Hematopoietic multipotent progenitor cell treated with erythropoietin and hydrocortisone succinate and interleukin-3 and kit ligand, for 8 days (in vitro differentiated cells): Measurements from ENCODE around the gene AAK1.
A peak's percentile ranks its signal among the peaks of the same experiment; 100 is the strongest.
"Not testable (repeated sequence)": the region's sequence is repeated elsewhere in the genome, so short reads cannot be mapped to it uniquely, and the experiment has no call there.

Source experiments
- DNase-seq: peaks from one replicate; pipeline ENCODE4 v3.0.0-alpha.2; 2015

The AAK1 gene

DNA sequence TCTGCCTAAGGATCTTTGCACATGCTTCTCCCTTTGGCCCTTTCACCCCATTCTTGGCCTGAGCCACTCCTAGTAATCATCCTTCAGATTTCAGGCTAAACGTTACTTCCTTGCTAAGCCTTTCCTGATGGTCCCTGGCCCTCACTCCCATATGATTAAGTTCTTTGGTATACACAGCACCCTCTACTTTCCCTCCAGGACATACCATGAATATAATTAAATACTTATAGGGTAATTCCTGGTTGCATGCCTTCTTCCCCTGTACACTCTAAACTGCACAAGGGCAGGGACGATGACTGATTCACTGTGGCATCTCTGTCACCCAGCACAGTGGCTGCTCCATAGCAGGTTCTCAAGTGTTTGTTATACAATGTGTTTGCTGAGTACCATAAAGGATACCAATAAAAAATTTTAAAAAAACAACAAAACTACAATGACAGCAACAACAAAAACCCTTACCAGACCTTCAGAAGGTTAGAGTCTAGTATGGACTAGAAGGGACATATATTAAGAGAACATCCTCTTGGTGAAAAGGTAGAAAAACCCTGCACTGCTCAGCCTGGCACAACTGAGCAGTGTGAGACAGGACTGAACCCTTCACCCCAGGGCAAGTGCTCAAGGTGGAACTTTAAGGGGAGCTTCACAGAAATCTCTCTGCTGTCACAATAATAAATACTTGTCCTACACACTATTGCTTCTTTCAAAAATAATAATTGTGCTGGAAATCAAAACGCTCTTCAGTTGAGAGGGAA lies 76.2 kb downstream of the AAK1 start:
- DNase-seq: no peak

DNA sequence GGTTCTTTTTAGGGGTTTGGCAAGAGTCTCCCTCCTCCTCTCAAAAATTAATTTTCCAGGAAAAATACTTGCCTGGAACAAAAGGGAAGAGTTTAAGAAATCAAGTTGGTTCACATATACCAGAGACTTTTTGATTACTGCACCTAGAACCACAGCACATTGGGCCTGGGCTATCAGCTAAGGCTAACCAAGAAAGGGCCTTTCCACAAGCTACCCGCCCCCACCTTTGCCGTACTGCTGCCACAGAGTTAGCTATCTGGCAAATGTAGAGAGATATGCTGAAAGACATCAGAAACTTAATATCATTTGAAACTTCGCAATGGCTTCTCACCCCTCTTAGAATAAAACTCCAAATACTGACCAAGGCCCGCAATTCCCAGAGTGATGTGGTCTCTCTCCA lies 76.9 kb downstream of the AAK1 start:
- DNase-seq: no peak

DNA sequence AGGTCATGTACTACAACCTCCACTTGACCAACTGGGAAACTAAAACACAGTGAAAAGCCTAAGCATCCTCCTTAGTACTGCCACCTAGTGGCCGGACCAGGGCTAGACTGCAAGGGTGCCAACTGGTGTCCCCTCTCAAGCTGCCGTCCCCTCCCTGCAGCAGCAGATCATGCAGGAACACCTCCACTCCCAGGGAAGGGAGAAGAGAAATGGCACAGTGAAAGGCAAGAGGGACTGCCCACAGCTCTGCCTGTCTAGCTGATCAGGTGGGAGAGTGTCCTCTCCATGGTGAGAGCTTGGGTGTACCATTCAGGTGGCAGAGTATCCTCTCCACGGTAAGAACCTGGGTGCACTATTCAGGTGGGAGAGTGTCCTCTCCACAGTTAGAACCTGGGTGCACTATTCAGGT lies 78.1 kb downstream of the AAK1 start:
- peak; percentile 75 for DNase-seq

DNA sequence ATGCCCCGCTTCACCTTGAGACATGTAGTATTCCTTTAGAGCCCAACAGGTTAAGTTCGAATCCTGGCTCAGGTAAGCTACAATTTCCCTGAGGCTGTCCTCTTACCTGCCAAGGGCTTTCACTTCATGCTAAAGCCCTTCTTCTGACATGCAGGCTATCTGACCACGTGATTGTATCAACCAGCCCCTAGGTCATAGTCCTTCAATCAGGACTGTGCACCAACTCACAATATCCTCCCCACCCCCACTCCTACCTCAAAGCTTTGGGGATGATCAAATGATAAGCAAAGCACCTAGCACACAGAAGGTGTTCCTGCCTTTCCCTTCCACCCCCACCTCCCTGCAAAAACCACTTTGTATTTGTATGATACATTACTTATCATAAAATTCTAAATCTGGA lies 78.9 kb downstream of the AAK1 start:
- no peak for DNase-seq

DNA sequence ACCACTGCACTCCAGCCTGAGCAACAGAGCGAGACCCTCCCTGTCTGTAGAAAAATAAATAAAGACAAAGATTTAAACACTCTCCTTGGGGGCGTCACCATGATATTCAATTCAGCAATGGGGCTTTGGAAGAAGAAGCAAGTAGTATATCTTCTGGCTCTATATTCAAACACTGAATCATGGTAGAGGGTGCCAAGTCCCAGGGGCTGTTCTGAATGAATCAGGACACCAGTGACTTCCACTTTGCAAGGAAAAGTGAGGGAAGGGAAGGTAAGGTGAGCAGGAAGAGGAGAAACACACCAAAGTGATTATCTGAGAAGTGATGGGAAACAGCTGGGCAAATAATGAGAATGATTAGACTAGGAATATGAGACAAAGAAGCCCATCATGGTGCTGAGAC lies 80.5 kb downstream of the AAK1 start:
- DNase-seq: no peak

DNA sequence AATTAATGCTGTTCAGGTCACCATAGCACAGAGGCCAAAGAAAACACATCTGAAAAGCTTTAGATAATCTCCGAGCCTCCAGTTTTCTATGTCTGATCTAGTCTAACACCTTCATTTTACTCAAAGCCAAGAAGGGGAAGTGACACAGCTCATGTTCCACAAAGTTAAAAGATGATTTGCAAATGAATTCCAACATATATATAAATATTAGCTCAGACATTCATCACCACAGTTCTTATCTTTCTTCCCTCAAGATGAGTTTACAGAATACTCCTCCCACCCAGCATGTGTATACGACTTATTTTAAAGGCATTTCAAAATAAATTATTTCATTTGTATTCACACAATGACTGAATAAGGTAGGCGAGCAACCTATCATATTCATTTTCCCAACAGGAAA lies 82.4 kb downstream of the AAK1 start:
- peak; percentile 19 for DNase-seq

DNA sequence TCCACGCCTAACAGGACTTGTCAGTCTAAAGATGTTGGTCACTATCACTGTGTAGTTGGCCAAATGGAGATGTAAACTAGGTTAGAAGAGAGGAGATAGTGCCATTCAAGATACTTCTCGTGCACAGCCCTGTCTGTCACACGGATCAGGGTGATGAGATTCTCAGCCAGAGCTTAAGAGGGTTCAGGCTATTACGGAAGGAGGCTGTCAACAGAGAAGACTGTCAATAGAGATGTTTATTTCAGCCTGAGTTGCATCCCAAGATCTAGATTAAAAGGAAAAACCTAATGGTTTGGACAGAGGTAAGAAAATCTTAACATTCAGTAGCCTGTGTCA lies 83.4 kb downstream of the AAK1 start:
- DNase-seq: no peak

DNA sequence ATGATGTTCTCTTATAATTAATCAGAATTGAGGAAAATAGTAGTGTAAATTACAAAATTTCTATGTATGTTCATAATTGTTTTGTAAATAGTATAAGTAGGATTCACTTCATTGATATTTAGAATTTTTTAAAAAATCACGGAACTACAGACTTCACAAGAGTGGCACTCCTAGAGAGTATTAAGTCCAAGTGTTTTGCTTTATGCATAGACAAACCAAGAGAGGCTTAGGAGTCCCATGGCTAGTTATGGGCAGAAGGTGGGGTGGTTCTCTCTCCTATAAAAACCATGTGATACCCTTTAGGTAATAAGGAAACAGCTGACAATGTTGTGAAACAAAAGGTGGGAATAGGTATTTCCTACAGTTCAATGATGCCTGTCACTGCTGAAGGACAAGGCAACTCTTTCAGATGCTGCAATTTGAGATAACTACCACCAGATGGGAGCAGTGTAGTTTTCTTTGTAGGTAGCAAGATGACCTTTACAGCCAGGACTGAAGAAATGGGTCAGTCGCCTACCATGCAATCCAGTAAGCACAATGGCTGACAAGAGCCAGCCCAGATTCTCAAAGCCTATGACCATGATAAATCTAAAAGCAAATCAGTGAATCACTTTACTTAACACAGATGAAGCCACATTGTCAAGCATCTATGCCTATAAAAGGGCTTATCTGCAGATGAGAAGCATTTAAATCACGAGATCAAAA lies 83.9 kb downstream of the AAK1 start:
- peak; percentile 72 for DNase-seq

DNA sequence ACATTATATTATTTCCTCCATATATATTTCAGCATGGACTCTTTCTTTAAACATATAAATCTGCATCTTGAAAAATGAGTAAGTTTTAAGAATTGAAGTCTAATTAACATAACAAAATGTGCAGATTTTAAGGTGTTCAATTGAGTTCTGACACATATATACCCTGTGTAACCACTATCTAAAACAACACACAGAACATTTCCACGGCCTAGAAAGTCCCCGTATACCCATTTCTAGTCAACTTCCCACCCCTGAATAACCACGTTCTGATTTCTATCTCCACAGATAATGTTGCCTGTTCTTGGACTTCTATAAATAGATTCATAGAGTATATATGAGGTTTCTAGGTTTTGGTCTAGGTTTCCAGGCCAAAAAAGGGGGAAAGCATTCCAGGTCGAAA lies 87.5 kb downstream of the AAK1 start:
- no peak for DNase-seq

DNA sequence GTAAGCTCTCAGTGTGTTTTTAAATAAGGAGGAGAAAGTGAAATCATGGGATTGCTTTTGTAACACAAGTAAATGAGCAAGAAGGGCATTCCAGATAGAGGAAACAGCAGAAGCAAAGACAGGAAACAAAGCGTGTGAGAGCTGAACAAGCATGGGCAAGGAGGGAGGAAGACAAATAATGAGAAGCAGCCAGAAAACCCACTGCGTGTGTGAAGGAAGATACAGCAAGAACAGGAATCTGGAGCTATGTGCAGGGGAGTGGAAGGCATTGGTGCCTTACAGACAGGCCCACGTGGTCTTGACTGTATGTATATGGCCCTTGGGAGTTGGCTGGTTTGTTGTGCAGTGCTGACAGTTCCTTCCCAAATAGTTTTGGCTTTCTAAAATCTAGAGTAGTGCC lies 88.6 kb downstream of the AAK1 start:
- no peak for DNase-seq

DNA sequence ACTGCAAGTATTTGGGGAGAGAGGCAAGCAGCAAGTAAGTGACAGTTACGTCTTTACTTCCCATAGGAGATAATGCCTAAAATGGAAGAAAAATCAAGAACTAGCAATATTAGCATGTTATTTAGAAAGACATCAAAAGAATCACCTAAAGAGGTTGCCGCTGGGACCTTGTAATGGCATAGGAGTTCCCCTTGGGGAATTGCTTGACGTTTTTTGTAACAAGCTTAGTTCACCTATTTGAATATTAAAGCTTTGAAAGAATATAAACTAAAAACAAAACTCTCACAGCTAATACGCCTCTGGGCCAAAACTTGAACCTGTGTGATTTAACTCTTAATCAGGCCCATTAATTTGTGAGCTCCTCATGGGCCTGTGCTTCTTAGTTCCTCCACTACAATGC lies 89.0 kb downstream of the AAK1 start:
- no peak for DNase-seq

DNA sequence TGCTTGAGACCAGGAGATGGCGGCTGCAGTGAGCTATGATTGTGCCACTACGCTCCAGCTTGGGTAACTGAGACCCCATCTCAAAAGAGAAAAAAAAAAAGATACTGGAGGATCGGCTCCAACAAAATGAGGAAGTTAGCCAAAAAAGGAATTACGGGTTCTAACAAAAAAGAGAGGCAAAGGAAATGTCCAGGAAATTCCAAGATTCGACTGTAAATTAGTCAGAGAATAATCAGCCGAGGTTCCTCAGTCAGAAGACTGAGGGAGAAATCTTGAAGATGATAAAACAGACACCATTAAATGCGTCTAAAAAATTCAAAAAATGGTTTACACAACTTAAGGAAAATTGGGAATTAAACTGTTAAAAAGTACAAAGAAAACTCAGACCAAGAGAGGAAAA lies 89.5 kb downstream of the AAK1 start:
- no peak for DNase-seq

DNA sequence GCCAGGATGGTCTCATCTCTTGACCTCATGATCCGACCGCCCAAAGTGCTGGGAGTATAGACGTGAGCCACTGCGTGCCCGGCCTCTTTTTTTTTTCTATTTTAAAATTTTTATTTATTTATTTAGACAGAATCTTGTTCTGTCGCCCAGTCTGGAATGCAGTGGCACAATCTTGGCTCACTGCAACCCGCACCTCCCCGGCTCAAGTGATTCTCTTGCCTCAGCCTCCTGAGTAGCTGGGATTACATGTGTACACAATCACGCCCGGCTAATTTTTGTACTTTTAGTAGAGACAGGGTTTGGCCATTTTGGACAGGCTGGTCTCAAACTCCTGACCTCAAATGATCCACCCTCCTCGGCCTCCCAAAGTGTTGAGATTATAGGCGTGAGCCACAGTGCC lies 93.0 kb downstream of the AAK1 start:
- not testable (repeated sequence) for DNase-seq

DNA sequence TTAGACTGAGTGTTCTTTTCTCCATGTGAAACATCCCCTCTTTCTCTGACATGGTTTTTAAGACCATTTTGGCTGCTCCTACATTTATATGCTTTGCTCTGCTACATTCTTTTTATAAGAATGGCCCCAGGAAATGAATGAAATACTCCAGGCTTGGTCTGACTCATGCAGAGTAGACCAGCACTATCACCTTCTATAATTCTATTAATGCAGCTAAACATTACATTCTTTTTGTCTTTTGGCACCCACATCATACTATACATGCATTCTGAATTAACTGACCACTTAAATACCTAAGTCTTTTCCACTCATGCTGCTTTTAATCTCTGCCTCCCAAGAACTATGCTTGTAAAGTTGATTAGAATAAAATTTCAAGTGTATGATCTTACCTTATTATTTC lies 94.1 kb downstream of the AAK1 start:
- no peak for DNase-seq

DNA sequence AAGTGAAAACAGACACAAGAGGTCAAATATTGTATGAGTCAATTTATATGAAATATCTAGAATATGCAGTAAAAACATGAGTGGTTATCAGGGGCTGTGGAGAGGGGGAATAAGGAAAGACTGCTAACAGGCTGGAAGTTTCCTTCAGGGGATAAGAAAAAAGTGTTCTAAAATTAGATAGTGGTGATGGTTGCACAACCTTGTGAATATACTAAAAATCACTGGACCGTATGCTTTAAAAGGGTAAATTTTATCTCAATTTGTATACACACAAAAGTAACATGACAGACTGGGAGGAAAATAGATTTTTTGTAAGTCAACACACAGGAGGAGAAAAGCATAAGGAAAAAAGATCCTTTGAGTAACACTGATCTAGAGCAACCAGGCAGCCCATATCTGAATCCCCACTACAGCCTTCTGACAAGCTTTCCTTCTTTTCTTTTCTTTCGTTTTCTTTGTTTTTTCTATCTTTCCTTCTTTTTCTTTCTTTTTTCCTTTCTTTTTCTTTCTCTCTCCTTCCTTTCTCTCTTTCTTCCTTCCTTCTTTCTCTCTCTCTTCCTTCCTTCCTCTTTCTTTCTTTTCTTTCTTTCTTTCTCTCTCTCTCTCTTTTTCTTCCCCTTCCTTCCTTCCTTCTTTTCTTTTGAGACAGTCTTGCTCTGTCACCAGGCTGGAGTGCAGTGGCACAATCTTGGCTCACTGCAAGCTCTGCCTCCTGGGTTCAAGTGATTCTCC lies 95.4 kb downstream of the AAK1 start:
- no peak for DNase-seq

DNA sequence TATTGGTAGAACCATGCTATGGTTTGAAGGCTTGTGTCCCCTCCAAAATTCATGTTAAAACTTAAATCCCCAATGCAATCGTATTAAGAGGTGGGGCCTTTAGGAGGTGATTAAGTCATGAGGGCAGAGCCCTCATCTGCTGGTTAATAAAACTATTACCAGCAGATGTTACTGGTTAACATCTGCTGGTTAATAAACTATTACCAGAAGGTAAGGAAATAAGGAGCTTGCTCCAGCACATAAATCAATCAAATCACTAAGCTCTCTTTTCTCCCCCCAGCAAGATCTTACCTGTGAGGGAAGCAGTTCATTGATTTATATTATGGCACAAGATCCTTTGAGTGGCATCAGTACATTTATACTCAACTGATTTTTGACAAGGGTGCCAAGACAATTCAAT lies 96.9 kb downstream of the AAK1 start:
- DNase-seq: no peak

DNA sequence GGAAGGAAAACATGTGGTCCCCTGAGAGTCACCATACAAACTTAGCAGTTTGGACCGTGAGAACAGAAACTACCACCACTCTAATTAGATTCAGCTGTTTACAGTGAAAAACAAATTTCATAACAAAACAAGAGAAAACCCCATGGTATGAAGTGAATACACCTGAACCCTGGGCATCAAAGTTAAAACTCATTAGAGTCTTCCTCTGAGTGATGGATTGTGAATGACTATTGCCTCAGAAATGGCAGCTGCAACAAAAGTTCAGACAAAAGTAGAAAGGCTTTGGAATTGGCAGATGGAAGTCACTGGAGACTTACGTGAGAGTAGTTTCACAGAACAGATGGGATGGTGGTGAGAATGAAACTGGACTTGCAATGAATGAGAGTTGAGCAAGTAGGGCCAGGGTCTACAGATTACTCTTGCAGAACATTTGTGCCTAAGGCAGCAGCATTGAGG lies 98.0 kb downstream of the AAK1 start:
- DNase-seq: no peak

DNA sequence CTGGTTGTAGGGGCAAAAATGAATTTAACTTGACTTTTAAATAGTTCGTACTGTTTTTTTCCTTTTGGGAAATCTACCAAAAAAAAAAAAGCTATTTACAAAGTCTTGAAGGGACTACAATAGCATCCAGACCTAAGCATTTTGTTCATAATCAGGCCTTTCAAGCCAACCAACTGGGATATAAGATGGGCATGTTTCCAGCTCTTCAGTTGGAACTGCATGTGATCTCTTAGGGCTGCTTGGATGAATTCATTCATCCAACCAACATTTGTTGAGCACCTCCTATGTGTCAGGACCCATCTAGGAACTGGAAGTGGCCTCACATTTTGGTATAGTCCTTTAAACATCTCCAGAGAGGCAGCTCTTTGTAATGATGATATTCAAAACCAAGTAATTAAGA lies 98.6 kb downstream of the AAK1 start:
- peak; percentile 42 for DNase-seq

DNA sequence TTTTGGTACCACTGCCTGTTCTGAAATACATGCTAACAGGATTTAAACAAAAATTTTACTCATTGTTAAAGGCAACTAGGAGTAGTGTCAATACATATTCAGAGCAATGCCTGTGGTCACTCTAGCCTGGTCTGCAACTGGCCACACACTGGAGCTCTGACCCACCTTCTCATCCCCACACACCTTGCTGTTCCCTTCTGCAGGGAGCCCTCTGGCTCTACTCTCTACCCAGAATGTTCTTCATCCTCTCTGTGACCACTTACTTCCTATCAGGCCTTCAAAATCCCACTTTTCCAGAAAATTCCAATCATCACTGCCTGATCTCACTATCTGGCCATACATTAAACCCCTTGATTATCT lies 104.0 kb downstream of the AAK1 start:
- DNase-seq: no peak

DNA sequence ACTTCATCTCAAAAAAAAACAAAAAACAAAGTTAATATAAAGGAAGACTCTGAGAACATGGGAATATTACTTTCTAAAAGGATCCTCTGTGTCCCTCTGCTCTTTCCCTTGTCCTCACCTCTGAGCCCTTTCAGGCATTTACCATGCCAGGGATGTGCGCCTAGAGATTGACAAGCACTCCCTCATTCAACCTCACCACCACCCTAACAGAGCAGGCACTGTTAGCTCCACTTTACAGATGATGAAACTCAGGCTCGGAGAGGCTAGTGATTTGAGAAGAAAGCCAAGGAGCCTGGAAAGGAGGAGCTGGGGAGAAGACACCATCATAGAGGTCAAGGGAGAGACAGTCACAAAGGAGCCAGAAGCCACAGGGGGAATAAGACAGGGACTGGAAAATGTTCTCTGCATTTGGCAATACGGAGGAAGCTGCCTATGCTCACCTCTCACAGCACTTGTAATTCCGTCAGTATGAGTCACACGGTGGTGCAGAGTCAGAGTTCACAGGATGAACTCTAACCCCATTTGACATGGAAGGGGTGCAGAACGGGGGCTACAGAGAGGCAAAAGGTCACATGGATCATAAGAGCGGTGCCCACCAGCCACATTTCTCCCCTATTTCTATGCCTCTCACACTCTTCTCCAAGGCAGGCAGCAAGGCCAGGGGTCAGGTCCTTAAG lies 104.5 kb downstream of the AAK1 start:
- DNase-seq: no peak

DNA sequence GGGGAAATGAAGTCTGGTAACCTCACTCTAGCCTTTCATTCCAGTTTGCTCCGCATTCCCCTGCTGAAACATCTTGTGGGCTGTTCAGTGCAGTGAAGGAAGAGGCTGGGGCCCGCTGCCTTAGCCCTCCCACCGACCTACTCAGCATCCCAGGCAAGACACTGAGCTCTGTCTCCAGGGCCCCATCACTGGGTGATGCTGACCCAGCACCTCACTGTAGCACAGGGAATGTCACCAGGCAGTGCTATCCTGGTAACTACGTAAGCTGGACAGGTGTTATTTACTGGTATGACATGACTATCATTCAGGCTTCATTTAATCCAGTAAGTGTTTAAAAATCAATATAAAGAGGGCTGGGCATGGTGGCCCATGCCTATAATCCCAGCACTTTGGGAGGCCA lies 105.3 kb downstream of the AAK1 start:
- no peak for DNase-seq

DNA sequence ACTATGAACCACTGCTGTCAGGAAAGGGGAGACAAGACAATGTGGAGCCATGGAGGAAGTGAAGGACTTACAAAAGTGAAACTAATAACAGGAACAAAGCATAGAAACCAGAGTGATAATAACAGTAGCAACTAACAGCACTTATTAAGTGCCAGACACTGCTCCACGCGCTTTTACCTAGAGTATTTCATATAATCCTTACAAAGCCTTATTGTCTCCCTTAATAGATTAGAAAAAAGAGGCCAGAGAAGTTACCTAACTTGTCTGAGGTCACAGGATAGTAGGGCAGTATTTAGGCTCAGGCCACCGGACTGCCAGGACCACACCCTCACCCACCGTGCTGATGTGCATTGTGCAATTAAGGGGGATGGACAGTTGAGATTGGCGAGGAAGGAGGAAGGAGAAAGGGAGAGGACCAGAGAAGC lies 107.7 kb downstream of the AAK1 start:
- DNase-seq: no peak

DNA sequence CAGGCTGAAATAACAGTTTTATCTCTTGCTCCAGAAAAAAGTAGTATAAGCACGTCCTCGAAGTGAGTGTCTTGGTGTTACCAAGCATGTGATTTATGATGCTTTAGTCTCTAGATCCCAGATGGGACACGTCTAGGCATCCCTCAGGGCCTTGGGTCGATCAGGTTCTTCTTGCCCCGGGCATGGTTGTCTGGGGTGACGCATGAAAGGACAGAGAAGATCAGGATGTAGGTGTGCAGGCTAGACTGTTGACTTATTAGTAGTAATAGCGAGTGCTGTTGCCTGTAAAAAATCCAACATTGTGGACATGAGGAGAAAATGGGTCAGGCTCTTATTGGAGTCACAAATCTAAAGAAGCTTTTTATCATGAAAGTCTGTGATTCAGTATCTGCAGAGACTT lies 112.4 kb downstream of the AAK1 start:
- DNase-seq: no peak

DNA sequence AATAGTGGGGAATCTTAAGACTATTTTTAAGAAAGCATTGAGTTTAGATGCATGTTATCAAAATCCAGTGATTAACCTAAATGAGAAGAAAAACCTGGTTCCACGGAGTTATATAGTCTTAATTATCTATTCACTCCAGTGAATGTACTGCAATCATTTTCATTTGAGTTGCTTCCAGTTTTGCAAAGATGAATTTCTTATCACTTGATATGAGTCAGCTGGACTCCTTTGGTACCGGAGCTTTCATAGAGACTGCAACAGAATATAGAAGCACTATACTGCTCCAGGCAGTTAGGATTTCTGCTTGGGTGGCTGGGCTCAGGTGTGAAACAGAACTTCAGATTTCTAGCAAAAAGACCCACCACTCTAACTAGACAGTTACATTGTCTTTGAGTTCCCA lies 114.1 kb downstream of the AAK1 start:
- no peak for DNase-seq
